Measurements from ENCODE around the gene PITPNM1. TPM values are rescaled to one million over a fixed set of nuclear protein-coding genes. Genes with fewer than 3 reads are reported as not detected.
A peak's percentile ranks its signal among the peaks of the same experiment; 100 is the strongest.
"Not testable (repeated sequence)": the region's sequence is repeated elsewhere in the genome, so short reads cannot be mapped to it uniquely, and the experiment has no call there.

Gene PITPNM1
- total RNA-seq, 1 donor from 2014 or later = 71.5 TPM

GRCh38 chr11:67514116-67514515 is 9.0 kb upstream of the PITPNM1 start:
- Mint-ChIP-seq H3K4me3 (ENCODE audit: unreplicated experiment) (no peak overlapping the region), H3K4me1 (ENCODE audit: low read depth, unreplicated experiment) (peaks cover 3% of the 10 kb centered on the region), H3K36me3 (ENCODE audit: low read depth, unreplicated experiment) (no peaks in the 10 kb centered on the region), H3K27me3 (ENCODE audit: low read depth, unreplicated experiment) (peaks cover 25% of the 10 kb centered on the region), H3K9me3 (ENCODE audit: unreplicated experiment) (no peaks in the 10 kb centered on the region), H3K27ac (ENCODE audit: unreplicated experiment) (no peak overlapping the region)
- no peaks in the 10 kb centered on the region for H3K36me3 ChIP-seq (ENCODE audit: insufficient read depth, low read length)
- no peak overlapping the region for H3K9ac ChIP-seq (ENCODE audit: low read length)
- no peaks in the 10 kb centered on the region for H3K79me2 ChIP-seq (ENCODE audit: insufficient read depth, low read length)
- DNase-seq (ENCODE audit: low read depth) (no peak), FAIRE-seq (no peak)
- peaks cover 3% of the 10 kb centered on the region for H3K27me3 ChIP-seq (ENCODE audit: insufficient read depth, low read length)
- H3K4me2 ChIP-seq (ENCODE audit: low read length) = no peak overlapping the region
- no peak overlapping the region for H3K4me3 ChIP-seq (ENCODE audit: insufficient read depth, low read depth, low read length)
- no peaks in the 10 kb centered on the region for H3K9me3 ChIP-seq (ENCODE audit: insufficient read depth, low read depth, low read length)
- peaks cover under 1% of the 10 kb centered on the region for H3K4me1 ChIP-seq (ENCODE audit: insufficient read depth, low read length)
- TF ChIP-seq EZH2 (IDR thresholded peaks at IDR 0.05; ENCODE audit: insufficient read depth, low read length) (no peak), CTCF (IDR thresholded peaks at IDR 0.05; ENCODE audit: insufficient read depth, low read depth, low read length) (no peak)
- no peaks in the 10 kb centered on the region for H4K20me1 ChIP-seq (ENCODE audit: insufficient read depth, low read length)
- no peak overlapping the region for H2AFZ ChIP-seq (ENCODE audit: low read depth, low read length)
- no peak overlapping the region for H3K27ac ChIP-seq (ENCODE audit: low read depth, low read length)

- not testable (repeated sequence) for H3K27ac Mint-ChIP-seq (ENCODE audit: unreplicated experiment); FAIRE-seq; H3K9ac ChIP-seq (ENCODE audit: low read length); H3K27ac ChIP-seq (ENCODE audit: low read depth, low read length); H2AFZ ChIP-seq (ENCODE audit: low read depth, low read length); H3K36me3 ChIP-seq (ENCODE audit: insufficient read depth, low read length); DNase-seq (ENCODE audit: low read depth); H3K27me3 ChIP-seq (ENCODE audit: insufficient read depth, low read length); H3K9me3 ChIP-seq (ENCODE audit: insufficient read depth, low read depth, low read length); H3K9me3 Mint-ChIP-seq (ENCODE audit: unreplicated experiment); H3K36me3 Mint-ChIP-seq (ENCODE audit: low read depth, unreplicated experiment); H3K4me3 Mint-ChIP-seq (ENCODE audit: unreplicated experiment); H3K4me1 Mint-ChIP-seq (ENCODE audit: low read depth, unreplicated experiment); H3K4me2 ChIP-seq (ENCODE audit: low read length); H3K4me3 ChIP-seq (ENCODE audit: insufficient read depth, low read depth, low read length)
- Histone ChIP-seq H3K4me1 (ENCODE audit: insufficient read depth, low read length) (peaks cover 18% of the 10 kb centered on the region), H3K79me2 (ENCODE audit: insufficient read depth, low read length) (peaks cover 11% of the 10 kb centered on the region), H4K20me1 (ENCODE audit: insufficient read depth, low read length) (peaks cover 12% of the 10 kb centered on the region)
- peaks cover 22% of the 10 kb centered on the region for H3K27me3 Mint-ChIP-seq (ENCODE audit: low read depth, unreplicated experiment)
Measured at GRCh38 chr11:67511558-67511957, 6.4 kb upstream of the PITPNM1 start.

- Mint-ChIP-seq H3K9me3 (ENCODE audit: unreplicated experiment) (no peaks in the 10 kb centered on the region), H3K4me3 (ENCODE audit: unreplicated experiment) (peak overlapping the region; percentile 89)
- peaks cover 3% of the 10 kb centered on the region for H3K27me3 ChIP-seq (ENCODE audit: insufficient read depth, low read length)
Measured at GRCh38 chr11:67510023-67510345, 4.8 kb upstream of the PITPNM1 start.

More at GRCh38 chr11:67510023-67510345, 4.8 kb upstream of the PITPNM1 start:
- Histone ChIP-seq H3K4me2 (ENCODE audit: low read length) (no peak overlapping the region), H3K27ac (ENCODE audit: low read depth, low read length) (no peak overlapping the region), H2AFZ (ENCODE audit: low read depth, low read length) (no peak overlapping the region), H3K9ac (ENCODE audit: low read length) (no peak overlapping the region), H3K9me3 (ENCODE audit: insufficient read depth, low read depth, low read length) (no peaks in the 10 kb centered on the region), H3K4me3 (ENCODE audit: insufficient read depth, low read depth, low read length) (no peak overlapping the region), H4K20me1 (ENCODE audit: insufficient read depth, low read length) (peaks cover 18% of the 10 kb centered on the region), H3K79me2 (ENCODE audit: insufficient read depth, low read length) (peaks cover 14% of the 10 kb centered on the region), H3K4me1 (ENCODE audit: insufficient read depth, low read length) (peaks cover 30% of the 10 kb centered on the region), H3K36me3 (ENCODE audit: insufficient read depth, low read length) (no peaks in the 10 kb centered on the region)
- Mint-ChIP-seq H3K27ac (ENCODE audit: unreplicated experiment) (no peak overlapping the region), H3K4me1 (ENCODE audit: low read depth, unreplicated experiment) (peaks cover 11% of the 10 kb centered on the region), H3K36me3 (ENCODE audit: low read depth, unreplicated experiment) (no peaks in the 10 kb centered on the region), H3K27me3 (ENCODE audit: low read depth, unreplicated experiment) (peaks cover 14% of the 10 kb centered on the region)
- no peak for TF ChIP-seq EZH2 (IDR thresholded peaks at IDR 0.05; ENCODE audit: insufficient read depth, low read length)
- TF ChIP-seq CTCF (IDR thresholded peaks at IDR 0.05; ENCODE audit: insufficient read depth, low read depth, low read length) = no peak
- peak; percentile 12 for DNase-seq (ENCODE audit: low read depth)
- FAIRE-seq = no peak

Data from astrocyte (in vitro differentiated cells and primary cell).